ENCODE measurements around the gene KYNU. TPM values are rescaled to one million over a fixed set of nuclear protein-coding genes. Genes with fewer than 3 reads are reported as not detected.
"Not testable (repeated sequence)": the region's sequence is repeated elsewhere in the genome, so short reads cannot be mapped to it uniquely, and the experiment has no call there.

KYNU gene
- total RNA-seq, 2 experiments from 2014 or later: not detected

DNA sequence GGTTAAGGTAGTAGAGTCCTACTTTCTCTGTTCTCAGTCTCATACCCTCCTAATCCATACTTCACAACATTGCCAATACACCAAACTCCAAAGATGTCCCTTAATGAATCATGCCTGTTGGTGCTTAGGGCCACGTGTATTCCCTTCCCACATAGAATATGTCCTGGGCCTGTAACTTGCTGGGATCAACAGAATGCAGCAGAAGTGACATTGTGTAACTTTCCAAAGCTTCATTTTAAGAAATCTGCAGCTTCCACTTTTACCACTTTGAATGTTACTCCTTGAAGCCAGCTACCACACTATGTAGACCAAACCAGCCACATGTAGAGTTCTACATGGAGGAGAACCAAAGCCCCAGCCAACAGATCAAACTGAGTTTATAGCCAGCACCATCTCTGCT lies 193.2 kb downstream of the KYNU start:
- DNase-seq: no peak
- ChIA-PET POLR2A (no interaction called here), CTCF (no interaction called here)
- no peak overlapping the region for H3K4me3 Mint-ChIP-seq
- H3K9me3 Mint-ChIP-seq: no peaks in the 10 kb centered on the region
- H3K4me1 Mint-ChIP-seq (ENCODE audit: low read depth): peaks cover 5% of the 10 kb centered on the region
- no peaks in the 10 kb centered on the region for H3K36me3 Mint-ChIP-seq
- no peaks in the 10 kb centered on the region for H3K27me3 Mint-ChIP-seq
- no peak overlapping the region for H3K27ac Mint-ChIP-seq
- intact Hi-C loops (cut with micrococcal nuclease): no loop called here

GRCh38 chr2:143071185-143071876 lies 193.9 kb downstream of the KYNU start:
- peaks cover 3% of the 10 kb centered on the region for H3K4me1 Mint-ChIP-seq (ENCODE audit: low read depth)
- DNase-seq: no peak
- H3K36me3 Mint-ChIP-seq: no peaks in the 10 kb centered on the region
- intact Hi-C loops (cut with micrococcal nuclease): no loop called here
- no peaks in the 10 kb centered on the region for H3K27me3 Mint-ChIP-seq
- no peak overlapping the region for H3K4me3 Mint-ChIP-seq
- no peak overlapping the region for H3K27ac Mint-ChIP-seq
- ChIA-PET POLR2A (no interaction called here), CTCF (no interaction called here)
- H3K9me3 Mint-ChIP-seq: no peaks in the 10 kb centered on the region

GRCh38 chr2:143074913-143075312 lies 197.4 kb downstream of the KYNU start:
- intact Hi-C loops (cut with micrococcal nuclease); H3K4me1 Mint-ChIP-seq (ENCODE audit: low read depth); DNase-seq; H3K4me3 Mint-ChIP-seq; H3K27me3 Mint-ChIP-seq; H3K9me3 Mint-ChIP-seq; CTCF ChIA-PET; H3K27ac Mint-ChIP-seq; POLR2A ChIA-PET; H3K36me3 Mint-ChIP-seq: not testable (repeated sequence)

- POLR2A ChIA-PET: no interaction called here
- CTCF ChIA-PET: interaction anchor here (1.1 kb wide), 1 partner anchor 147 kb away, joined by 3 read pairs; no protein-coding TSS in a partner anchor
- Mint-ChIP-seq H3K9me3 (no peaks in the 10 kb centered on the region), H3K27me3 (no peaks in the 10 kb centered on the region), H3K4me1 (ENCODE audit: low read depth) (no peaks in the 10 kb centered on the region), H3K36me3 (no peaks in the 10 kb centered on the region), H3K27ac (no peak overlapping the region), H3K4me3 (no peak overlapping the region)
- DNase-seq: no peak
- intact Hi-C loops (cut with micrococcal nuclease): no loop called here
Measured at GRCh38 chr2:143075711-143076110, 198.2 kb downstream of the KYNU start.

DNA sequence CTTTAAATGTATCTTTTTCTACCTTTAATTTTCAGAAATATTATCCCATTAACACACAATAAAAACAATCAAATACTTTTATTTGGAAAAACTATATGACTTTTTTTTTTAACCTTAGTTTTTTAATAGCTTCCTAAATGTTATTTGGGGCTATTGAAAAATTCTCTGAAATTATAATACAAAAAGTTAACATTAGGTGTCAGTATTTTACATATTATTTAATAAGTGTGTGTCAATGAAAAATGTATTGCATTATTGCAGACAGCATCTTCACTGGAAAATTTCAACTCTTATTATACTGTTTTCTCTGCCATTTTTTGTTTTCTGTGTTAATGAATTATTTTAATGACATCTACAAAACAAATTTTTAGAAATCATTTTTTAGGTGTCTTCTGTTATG lies 200.6 kb downstream of the KYNU start:
- H3K4me1 Mint-ChIP-seq (ENCODE audit: low read depth): no peaks in the 10 kb centered on the region
- ChIA-PET CTCF (interaction anchor here (0.6 to 2.1 kb wide), 4 partner anchors 33 to 183 kb away, joined by 3 to 11 read pairs (median 4); no protein-coding TSS in a partner anchor), POLR2A (no interaction called here)
- H3K9me3 Mint-ChIP-seq: no peaks in the 10 kb centered on the region
- H3K27me3 Mint-ChIP-seq: no peaks in the 10 kb centered on the region
- DNase-seq: no peak
- H3K36me3 Mint-ChIP-seq: no peaks in the 10 kb centered on the region
- intact Hi-C loops (cut with micrococcal nuclease): no loop called here
- H3K27ac Mint-ChIP-seq: no peak overlapping the region
- H3K4me3 Mint-ChIP-seq: no peak overlapping the region

DNA sequence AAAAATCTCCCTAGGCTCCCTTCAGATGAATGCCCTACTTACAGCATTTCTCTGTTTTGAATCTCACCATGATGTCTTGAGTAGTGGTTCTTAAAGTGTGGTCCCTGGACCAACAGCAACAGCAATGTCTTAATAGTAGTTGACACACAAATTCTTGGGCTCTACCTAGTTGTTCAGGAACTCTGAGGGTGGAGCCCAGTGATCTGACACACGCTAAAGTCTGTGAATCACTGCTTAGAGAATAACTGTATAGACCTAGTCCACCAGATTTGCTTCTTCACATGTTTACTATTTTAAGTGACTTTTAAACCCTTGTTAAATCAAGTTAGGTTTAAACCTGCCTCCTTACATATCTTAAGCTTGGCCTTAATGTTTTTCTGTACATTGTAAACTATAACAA lies 204.2 kb downstream of the KYNU start:
- no peaks in the 10 kb centered on the region for H3K9me3 Mint-ChIP-seq
- no peak for DNase-seq
- H3K27me3 Mint-ChIP-seq: no peaks in the 10 kb centered on the region
- no peak overlapping the region for H3K4me3 Mint-ChIP-seq
- POLR2A ChIA-PET: no interaction called here
- H3K4me1 Mint-ChIP-seq (ENCODE audit: low read depth): peaks cover 29% of the 10 kb centered on the region
- no peak overlapping the region for H3K27ac Mint-ChIP-seq
- intact Hi-C loops (cut with micrococcal nuclease): loop anchor here (10.0 kb wide), 1 partner anchor 653 kb away; no protein-coding TSS in a partner anchor
- CTCF ChIA-PET: interaction anchor here (2.1 kb wide), 1 partner anchor 47 kb away, joined by 10 read pairs; no protein-coding TSS in a partner anchor
- H3K36me3 Mint-ChIP-seq: no peaks in the 10 kb centered on the region

DNA sequence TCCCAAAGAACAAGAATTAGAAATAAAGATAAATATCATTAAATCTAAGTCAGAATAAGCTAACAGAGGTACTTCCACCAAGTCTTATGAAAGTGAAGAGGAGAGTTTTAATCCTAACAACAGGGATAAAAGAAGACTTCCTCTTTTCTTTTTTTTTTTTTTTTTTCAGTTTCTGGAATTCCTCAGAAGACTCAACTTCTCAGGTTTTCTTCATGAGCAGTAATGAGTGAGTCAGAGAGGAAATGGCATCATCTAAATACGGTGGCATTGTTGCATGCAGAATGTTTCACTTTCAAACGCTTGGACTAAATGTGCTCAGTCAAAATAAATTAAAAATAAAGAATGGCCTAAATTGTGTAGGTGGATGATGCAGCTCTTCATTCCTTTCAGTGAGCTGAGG lies 206.2 kb downstream of the KYNU start:
- Mint-ChIP-seq H3K4me3 (no peak overlapping the region), H3K27ac (peak overlapping the region; percentile 11), H3K4me1 (ENCODE audit: low read depth) (peaks cover 29% of the 10 kb centered on the region), H3K9me3 (no peaks in the 10 kb centered on the region), H3K36me3 (no peaks in the 10 kb centered on the region), H3K27me3 (no peaks in the 10 kb centered on the region)
- DNase-seq: no peak
- CTCF ChIA-PET: interaction anchor here (1.8 to 2.1 kb wide), 4 partner anchors 27 to 175 kb away, joined by 6 to 10 read pairs (median 8); no protein-coding TSS in a partner anchor
- intact Hi-C loops (cut with micrococcal nuclease): loop anchor here (1.0 to 10.0 kb wide), 3 partner anchors 27 to 651 kb away; no protein-coding TSS in a partner anchor
- POLR2A ChIA-PET: no interaction called here

- ChIA-PET CTCF (interaction anchor here (1.3 to 2.0 kb wide), 4 partner anchors 26 to 175 kb away, joined by 6 to 9 read pairs (median 7); no protein-coding TSS in a partner anchor), POLR2A (interaction anchor here (1.3 kb wide), 1 partner anchor 178 kb away, joined by 4 read pairs; no protein-coding TSS in a partner anchor)
Measured at GRCh38 chr2:143084462-143084861, 207.0 kb downstream of the KYNU start.

DNA sequence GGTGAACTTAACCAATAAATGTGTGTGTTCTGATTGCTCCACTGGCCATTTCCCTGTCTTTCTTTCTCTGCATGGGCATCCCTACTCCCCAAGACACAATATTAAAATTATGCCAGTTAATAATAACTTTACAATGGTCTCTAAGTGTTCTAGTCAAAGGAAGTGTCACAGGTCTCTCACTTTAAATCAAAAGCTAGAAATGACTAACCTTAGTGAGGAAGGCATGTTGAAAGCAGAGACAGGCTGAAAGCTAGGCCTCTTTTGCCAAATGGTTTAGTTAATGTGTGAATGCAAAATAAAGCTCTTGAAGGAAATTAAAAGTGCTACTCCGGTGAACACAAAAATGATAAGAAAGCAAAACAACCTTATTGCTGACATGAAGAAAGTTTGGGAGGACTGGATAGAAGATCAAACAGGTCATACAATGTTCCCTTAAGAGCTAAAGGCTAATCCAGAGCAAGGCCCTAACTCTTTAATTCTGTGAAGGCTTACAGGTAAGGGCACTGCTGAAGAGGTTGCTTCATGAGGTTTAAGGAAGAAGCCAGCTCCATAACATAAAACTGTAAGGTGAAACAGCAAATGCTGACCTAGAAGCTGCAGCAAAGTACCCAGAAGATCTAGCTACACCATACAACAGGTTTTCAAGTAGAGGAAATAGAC lies 207.8 kb downstream of the KYNU start:
- DNase-seq: no peak
- intact Hi-C loops (cut with micrococcal nuclease): loop anchor here (2.0 to 10.0 kb wide), 2 partner anchors 26 to 650 kb away; no protein-coding TSS in a partner anchor
- no peaks in the 10 kb centered on the region for H3K36me3 Mint-ChIP-seq
- H3K4me3 Mint-ChIP-seq: no peak overlapping the region
- peak overlapping the region; percentile 75 for H3K27ac Mint-ChIP-seq
- ChIA-PET CTCF (interaction anchor here (0.9 to 2.0 kb wide), 5 partner anchors 24 to 179 kb away, joined by 3 to 8 read pairs (median 6); no protein-coding TSS in a partner anchor), POLR2A (interaction anchor here (0.6 to 1.3 kb wide), 2 partner anchors 177 to 1708 kb away, joined by 3 to 4 read pairs; no protein-coding TSS in a partner anchor)
- H3K4me1 Mint-ChIP-seq (ENCODE audit: low read depth): peaks cover 29% of the 10 kb centered on the region
- H3K27me3 Mint-ChIP-seq: no peaks in the 10 kb centered on the region
- no peaks in the 10 kb centered on the region for H3K9me3 Mint-ChIP-seq

More at GRCh38 chr2:143084462-143084861, 207.0 kb downstream of the KYNU start:
- Mint-ChIP-seq H3K27me3 (no peaks in the 10 kb centered on the region), H3K9me3 (no peaks in the 10 kb centered on the region), H3K4me3 (no peak overlapping the region), H3K4me1 (ENCODE audit: low read depth) (peaks cover 29% of the 10 kb centered on the region), H3K36me3 (no peaks in the 10 kb centered on the region), H3K27ac (no peak overlapping the region)
- no peak for DNase-seq
- intact Hi-C loops (cut with micrococcal nuclease): loop anchor here (2.0 to 10.0 kb wide), 2 partner anchors 26 to 650 kb away; no protein-coding TSS in a partner anchor

DNA sequence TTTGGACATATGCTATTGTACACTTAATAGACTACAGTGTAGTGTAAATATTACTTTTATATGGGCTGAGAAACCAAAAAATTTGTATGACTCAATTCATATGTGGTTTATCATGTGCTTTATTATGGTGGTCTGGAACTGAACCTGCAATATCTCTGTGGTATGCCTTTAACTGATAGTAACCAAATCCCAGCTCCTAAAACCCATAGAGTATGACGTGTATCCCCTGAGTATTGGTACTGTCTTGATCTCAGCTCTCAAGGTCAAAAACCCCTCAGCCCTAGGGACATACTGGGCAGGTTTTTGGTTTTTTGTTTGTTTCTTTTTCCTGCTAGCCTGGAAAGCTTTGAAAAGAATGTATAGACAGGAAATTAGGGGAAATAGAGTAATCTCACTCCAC lies 209.6 kb downstream of the KYNU start:
- Mint-ChIP-seq H3K27me3 (no peaks in the 10 kb centered on the region), H3K9me3 (no peaks in the 10 kb centered on the region), H3K4me1 (ENCODE audit: low read depth) (peaks cover 29% of the 10 kb centered on the region), H3K4me3 (no peak overlapping the region), H3K27ac (no peak overlapping the region), H3K36me3 (no peaks in the 10 kb centered on the region)
- intact Hi-C loops (cut with micrococcal nuclease): loop anchor here (10.0 kb wide), 1 partner anchor 648 kb away; no protein-coding TSS in a partner anchor
- DNase-seq: no peak
- ChIA-PET POLR2A (no interaction called here), CTCF (interaction anchor here (1.0 to 2.5 kb wide), 2 partner anchors 24 to 53 kb away, joined by 3 to 10 read pairs; no protein-coding TSS in a partner anchor)

- intact Hi-C loops (cut with micrococcal nuclease): loop anchor here (10.0 kb wide), 1 partner anchor 646 kb away; no protein-coding TSS in a partner anchor
- POLR2A ChIA-PET: no interaction called here
- H3K4me1 Mint-ChIP-seq (ENCODE audit: low read depth): peaks cover 29% of the 10 kb centered on the region
- H3K9me3 Mint-ChIP-seq: no peaks in the 10 kb centered on the region
- DNase-seq: no peak
- no peak overlapping the region for H3K4me3 Mint-ChIP-seq
- H3K27ac Mint-ChIP-seq: no peak overlapping the region
- CTCF ChIA-PET: interaction anchor here (1.2 to 2.5 kb wide), 2 partner anchors 23 to 164 kb away, joined by 3 to 10 read pairs; no protein-coding TSS in a partner anchor
- no peaks in the 10 kb centered on the region for H3K36me3 Mint-ChIP-seq
- H3K27me3 Mint-ChIP-seq: no peaks in the 10 kb centered on the region
Measured at GRCh38 chr2:143088388-143088787, 210.9 kb downstream of the KYNU start.

DNA sequence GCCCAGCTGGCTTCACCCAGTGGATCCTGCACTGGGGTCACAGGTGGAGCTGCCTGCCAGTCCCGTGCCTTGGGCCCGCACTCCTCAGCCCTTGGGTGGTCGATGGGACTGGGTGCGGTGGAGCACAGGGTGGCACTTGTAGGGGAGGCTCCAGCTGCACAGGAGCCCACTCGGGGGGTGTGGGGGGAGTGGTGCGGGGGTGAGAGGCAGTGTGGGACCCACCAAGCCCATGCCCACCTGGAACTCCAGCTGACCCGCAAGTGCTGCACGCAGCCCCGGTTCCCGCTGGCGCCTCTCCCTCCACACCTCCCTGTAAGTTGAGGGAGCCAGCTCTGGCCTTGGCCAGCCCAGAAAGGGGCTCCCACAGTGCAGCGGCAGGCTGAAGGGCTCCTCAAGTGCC lies 212.1 kb downstream of the KYNU start:
- H3K36me3 Mint-ChIP-seq, H3K27ac Mint-ChIP-seq, POLR2A ChIA-PET, H3K9me3 Mint-ChIP-seq, H3K4me3 Mint-ChIP-seq, H3K27me3 Mint-ChIP-seq, DNase-seq: not testable (repeated sequence)
- H3K4me1 Mint-ChIP-seq (ENCODE audit: low read depth): peaks cover 19% of the 10 kb centered on the region
- CTCF ChIA-PET: interaction anchor here (2.5 kb wide), 1 partner anchor 21 kb away, joined by 10 read pairs; no protein-coding TSS in a partner anchor
- intact Hi-C loops (cut with micrococcal nuclease): loop anchor here (10.0 kb wide), 1 partner anchor 645 kb away; no protein-coding TSS in a partner anchor
